Cerebellar nuclear complex (tissue), 1 donor: ENCODE results near the gene DERL3.

ENCODE experiments used
- DNase-seq, 2 experiments: peaks; one replicate each; lab custom pipeline; 2025; lab: John Stamatoyannopoulos, UW

Gene DERL3

DNA sequence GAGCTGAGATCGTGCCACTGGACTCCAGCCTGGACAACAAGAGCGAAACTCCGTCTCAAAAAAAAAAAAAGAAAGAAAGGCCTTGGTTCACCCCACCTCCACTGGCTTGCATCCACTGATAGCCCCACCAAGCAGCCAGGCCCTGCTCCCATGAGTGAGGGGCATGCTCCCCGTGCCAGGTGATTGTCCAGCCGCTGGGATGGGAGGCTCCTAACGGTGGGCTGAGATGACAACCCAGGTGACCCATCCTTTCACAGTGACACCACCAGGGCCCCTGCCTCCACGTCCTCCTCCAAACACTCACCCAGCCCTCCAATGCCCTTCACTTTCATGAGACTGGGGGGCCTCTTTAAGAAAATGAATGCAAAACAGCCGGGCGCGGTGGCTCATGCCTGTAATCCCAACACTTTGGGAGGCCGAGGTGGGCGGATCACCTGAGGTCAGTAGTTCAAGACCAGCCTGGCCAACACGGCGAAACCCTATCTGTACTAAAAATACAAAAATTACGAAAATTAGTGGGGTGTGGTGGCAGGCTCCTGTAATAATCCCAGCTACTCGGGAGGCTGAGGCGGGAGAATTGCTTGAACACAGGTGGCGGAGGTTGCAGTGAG is 8.6 kb upstream of the DERL3 start:
- DNase-seq = no peak

DNA sequence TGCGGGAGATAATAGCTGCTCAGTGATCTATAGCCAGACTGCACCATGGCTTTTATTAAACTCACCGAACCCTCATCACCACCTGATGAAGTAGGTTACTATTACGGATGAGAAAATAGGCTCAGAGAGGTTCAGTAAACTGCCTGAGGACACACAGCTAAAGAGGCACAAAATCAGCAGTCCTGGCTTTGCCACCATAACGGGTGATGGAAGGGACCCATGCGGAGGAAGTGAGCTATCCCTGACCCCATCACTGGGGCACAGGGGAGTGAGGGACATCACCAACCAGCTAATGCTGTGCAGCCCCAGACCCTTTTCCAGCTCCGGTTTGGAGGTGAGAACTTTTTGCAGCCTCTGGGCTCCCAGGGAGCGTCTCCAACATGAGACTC is 7.3 kb upstream of the DERL3 start:
- no peak for DNase-seq

DNA sequence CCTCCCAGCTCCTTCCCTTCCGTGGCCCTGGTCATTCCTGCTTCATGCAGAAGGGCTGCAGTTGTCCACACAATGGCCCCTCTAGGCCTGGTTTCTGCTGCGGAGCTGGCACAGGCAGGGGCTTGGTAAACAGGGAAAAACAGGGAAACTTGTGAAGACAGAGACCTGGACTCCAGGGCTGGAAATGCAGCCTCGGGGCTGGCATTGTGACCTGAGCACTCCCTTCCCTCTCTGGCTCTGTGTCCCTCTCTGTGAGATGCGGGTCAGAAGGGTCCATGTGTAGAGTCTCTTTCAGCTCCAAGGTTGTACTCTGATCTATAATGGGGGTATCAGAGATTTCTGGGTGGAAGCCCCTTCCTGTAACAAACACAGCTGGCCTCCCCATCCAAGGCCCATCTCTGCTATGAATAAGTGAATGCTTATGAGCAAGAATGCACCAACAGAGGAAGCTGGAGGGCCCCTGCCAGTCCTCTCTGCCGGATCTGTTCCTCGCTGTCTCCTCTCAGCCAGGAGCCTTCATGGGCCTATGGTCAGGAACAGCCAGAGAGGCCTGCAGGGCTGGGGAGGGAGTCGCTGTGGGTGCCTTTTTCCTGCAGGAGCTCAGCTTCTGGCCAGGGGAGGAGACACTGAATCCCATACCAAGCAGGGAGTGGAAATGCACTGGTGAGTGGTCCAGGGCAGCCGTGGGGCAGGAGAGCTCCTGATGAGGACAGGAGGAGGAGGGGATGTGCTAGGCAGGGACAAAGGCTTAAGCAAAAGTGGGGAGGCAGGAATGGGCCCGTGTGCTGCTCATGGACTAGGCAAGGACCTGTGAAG is 6.7 kb upstream of the DERL3 start:
- no peak for DNase-seq

- DNase-seq = no peak
Measured at GRCh38 chr22:23844739-23845202, 6.0 kb upstream of the DERL3 start.

GRCh38 chr22:23842599-23842998 is 3.8 kb upstream of the DERL3 start:
- DNase-seq = no peak

- no peak for DNase-seq
Measured at GRCh38 chr22:23841736-23842445, 3.1 kb upstream of the DERL3 start.

GRCh38 chr22:23841292-23841691 is 2.5 kb upstream of the DERL3 start:
- no peak for DNase-seq

DNA sequence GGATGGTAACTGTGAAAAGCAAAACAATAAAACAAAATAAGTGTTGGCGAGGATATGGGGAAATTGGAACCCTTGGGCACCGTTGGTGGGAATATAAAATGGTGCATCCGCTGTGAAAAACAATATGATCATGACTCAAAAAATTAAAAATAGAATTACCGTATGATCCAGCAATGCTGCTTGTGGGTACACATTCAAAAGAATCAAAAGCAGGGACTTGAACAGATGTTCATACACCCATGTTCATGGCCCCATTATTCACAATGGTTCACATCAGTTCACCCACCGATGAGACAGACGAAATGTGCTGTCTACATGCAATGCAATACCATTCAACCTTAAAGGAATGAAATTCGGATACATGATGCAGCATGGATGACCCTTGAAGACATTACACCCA is 1.2 kb upstream of the DERL3 start:
- no peak for DNase-seq

- DNase-seq = no peak
Measured at GRCh38 chr22:23837911-23838680, 710 bp downstream of the DERL3 start.

DNA sequence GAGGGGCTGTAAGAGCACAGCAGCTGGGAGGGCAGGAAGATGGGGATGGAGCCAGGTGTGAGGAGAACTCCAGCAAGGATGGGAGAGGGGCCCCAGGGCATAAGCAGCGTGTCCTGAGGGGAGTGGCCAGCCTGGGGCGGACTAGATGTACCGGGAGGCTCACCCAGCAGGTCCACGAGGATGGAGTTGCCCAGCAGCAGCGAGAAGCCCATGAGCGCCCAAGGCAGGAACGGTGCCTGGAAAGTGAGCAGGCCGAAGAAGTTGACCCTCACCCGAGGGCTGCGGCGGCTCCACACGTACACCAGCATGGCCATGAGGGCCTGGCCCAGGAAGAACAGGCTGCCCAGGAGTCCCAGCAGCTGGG is 1.3 kb downstream of the DERL3 start:
- DNase-seq = no peak

- DNase-seq = no peak
Measured at GRCh38 chr22:23836692-23837495, 1.9 kb downstream of the DERL3 start.

DNA sequence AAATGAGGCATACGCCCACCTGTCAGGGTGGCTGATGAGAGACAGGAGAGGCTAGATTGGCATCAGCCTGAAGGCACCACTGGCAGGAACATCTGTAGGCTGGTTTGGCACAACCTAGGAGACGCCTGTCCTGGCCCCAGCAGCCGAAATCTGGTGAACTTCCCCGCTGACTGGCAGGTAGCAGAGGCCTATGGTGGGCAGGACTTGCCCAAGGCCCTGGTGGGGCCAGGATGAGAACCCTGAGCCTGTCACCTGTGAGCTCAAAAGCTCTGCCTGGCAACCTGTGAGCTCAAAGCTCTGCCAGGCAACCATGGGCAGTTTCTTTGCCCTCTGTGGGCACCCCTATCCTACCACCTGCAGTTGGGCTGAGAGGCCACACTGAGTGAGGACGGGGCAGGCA is 2.5 kb downstream of the DERL3 start:
- no peak for DNase-seq

DNA sequence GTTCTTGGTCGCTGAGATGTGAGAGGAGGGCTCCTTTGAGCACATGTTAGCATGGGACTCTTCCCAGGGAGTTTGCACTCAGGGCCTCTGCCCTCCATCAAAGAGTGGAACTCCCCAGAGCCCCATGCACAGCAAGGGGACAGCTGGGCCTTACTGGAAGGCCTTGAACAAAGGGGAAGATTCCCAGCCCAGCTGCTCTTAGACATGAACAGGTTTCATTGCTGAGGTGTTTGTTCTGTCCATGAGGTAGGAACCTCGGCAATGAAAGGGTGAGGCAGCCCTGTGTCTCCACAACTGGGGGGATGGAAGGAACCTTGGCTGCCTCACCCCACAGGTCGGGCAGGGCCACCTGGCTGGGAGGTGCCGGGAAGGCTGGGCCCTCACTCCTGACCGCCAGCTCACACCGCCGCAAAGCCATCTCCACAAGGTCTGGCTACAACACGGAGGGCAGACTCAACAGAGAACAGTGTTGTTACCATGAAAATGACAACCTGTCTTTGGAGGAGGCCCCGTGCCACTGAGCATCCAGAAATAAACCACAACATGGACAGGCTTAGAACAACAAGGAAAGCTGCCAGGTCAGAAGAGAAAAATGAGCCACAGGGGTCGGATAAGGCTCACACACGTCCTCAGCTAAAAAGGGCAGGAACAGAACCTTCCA is 3.2 kb downstream of the DERL3 start:
- DNase-seq = no peak

- DNase-seq = no peak
Measured at GRCh38 chr22:23834793-23835483, 3.9 kb downstream of the DERL3 start.

- no peak for DNase-seq
Measured at GRCh38 chr22:23834406-23834792, 4.4 kb downstream of the DERL3 start.

DNA sequence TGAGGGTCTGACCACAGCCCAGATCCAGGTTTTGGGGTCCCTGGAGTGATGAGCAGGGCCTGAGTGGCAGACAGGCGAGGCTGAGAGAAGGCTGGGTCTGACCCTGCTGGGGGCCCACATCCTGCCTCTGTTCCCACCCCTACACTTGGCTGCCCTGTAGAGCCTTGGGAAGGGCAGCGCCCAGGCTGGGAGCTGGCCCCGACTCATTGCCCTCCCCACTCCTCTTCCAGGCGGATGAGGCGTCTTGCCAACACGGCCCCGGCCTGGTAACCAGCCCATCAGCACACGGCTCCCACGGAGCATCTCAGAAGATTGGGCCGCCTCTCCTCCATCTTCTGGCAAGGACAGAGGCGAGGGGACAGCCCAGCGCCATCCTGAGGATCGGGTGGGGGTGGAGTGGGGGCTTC is 4.9 kb downstream of the DERL3 start:
- no peak for DNase-seq

- DNase-seq = no peak
Measured at GRCh38 chr22:23833017-23833751, 5.6 kb downstream of the DERL3 start.

DNA sequence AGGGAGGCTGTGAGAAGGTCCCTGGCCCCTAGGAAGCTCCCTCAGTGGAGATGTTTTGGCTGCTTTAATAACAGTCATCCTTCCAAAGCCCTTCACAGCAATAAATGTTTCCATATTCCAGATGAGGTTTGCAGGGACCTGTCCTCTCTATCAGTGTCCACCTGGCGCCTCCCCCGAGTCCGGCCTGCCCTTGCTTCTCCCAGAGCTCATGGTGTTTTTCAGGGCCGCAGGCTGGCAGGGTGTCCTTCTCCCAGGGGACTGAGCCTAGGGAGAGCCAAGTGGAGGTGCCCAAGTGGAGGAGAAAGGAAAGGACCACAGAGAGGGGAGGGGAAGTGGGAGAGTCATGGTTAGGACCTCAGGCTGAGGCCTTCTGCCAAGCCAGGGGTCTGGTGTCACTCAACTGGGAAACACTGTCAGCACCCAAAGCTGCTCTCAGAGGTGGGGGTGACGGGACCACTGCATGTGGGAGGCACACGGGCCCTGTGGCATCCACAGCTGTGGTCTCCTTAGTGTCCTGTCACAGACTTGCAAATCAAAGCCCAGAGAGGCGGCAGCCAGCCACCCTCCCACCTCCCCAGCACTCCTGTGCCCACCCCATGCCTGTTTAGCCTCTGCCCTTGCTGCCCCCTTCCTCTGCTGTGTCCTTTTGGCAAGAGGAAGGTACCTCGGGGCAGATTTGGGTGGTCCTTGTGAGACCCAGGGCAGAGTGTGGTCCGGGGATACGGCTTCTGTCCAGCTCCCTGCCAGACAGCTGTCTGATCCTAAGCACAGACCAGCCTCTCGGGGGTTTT is 6.4 kb downstream of the DERL3 start:
- DNase-seq = no peak

DNA sequence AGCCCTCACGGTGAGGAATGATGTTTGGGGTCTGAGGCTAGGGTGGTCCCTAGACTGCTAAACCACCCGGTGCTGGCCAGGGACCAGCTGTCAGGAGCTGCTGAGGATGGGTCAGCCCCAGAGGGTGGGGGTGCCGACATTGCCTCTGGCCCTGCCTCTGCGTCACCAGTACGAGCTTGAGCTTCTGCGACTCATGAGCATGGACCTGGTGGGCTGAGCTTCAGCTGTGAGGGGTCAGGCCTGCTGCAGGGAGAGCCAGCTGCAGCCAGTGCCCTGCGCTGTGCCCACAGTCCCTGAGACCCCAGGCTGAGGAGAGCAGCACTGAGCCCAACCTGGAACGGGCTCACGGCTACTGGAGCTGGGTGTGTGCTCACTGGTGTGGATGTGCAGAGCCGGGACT is 7.0 kb downstream of the DERL3 start:
- DNase-seq = no peak
